NOMO-1 treated with dmso at 0.1 percent for 144 hours (cell line): ENCODE results near the gene MTRF1.
"Not testable (repeated sequence)": the region's sequence is repeated elsewhere in the genome, so short reads cannot be mapped to it uniquely, and the experiment has no call there.

ENCODE experiments used
- DNase-seq: peaks from one replicate; lab custom pipeline; 2025; ENCODE audit not compliant: unreplicated experiment; lab: John Stamatoyannopoulos, UW

MTRF1 gene

GRCh38 chr13:41178040-41178439 lies 85.3 kb downstream of the MTRF1 start:
- DNase-seq = no peak

- DNase-seq = peak; percentile 61
Measured at GRCh38 chr13:41177616-41178015, 85.8 kb downstream of the MTRF1 start.

- not testable (repeated sequence) for DNase-seq
Measured at GRCh38 chr13:41175576-41175975, 87.8 kb downstream of the MTRF1 start.
